Esophagus muscularis mucosa (tissue), 4 donors: ENCODE measurements around the gene GASK1A. TPM values are rescaled to one million over a fixed set of nuclear protein-coding genes. Genes with fewer than 3 reads are reported as not detected.
"Not testable (repeated sequence)": the region's sequence is repeated elsewhere in the genome, so short reads cannot be mapped to it uniquely, and the experiment has no call there.

Experiments used
- DNase-seq: peaks from one replicate; pipeline ENCODE4 v3.0.0-alpha.2; 2017; ENCODE audit errors: extremely low spot score
- H3K27ac ChIP-seq, 4 donors: fragments of 200-600 bp; sonication (generic); replicated peaks in 1 of 4; 1 replicate in 3 of 4; 2 replicates in 1 of 4; pipeline ENCODE4 v1.5.1; 2016 to 2019; ENCODE audit warnings: mild to moderate bottlenecking in 1 of 4
- H3K27me3 ChIP-seq, 4 donors: fragments of 200-600 bp; sonication (generic); one replicate each; pipeline versions ENCODE4 v1.5.1 to v1.6.0; 2016 to 2019
- H3K36me3 ChIP-seq, 4 donors: fragments of 200-600 bp; sonication (generic); one replicate each; pipeline ENCODE4 v1.5.1; 2016 to 2019
- H3K4me1 ChIP-seq, 4 donors: fragments of 200-600 bp; sonication (generic); one replicate each; pipeline ENCODE4 v1.5.1; 2016 to 2019
- H3K4me3 ChIP-seq, 4 donors: fragments of 200-600 bp; sonication (generic); 1 replicate in 2 of 4; 2 replicates in 2 of 4; pipeline ENCODE4 v1.5.1; 2016 to 2019; ENCODE audit warnings: mild to moderate bottlenecking in 4 of 4, moderate library complexity in 1 of 4
- H3K9me3 ChIP-seq, 4 donors: fragments of 200-600 bp; sonication (generic); 1 replicate in 3 of 4; 2 replicates in 1 of 4; pipeline ENCODE4 v1.5.1; 2016 to 2019
- EP300 ChIP-seq: sonication (generic); formaldehyde crosslinking; IDR thresholded peaks from one replicate; pipeline ENCODE4 v1.6.1; 2017; ENCODE audit warnings: antibody characterized with exemption
- POLR2A ChIP-seq: fragments of 450-650 bp; IDR thresholded peaks from one replicate; pipeline ENCODE4 v1.6.1; 2017; ENCODE audit warnings: antibody characterized with exemption, moderate library complexity, mild to moderate bottlenecking, low read depth
- POLR2AphosphoS5 ChIP-seq, 2 donors: sonication (generic); formaldehyde crosslinking; IDR thresholded peaks; one replicate each; pipeline ENCODE4 v1.6.1; 2017; ENCODE audit warnings: antibody characterized with exemption in 2 of 2
- WGBS: methylation state at CpG from one replicate; pipeline ENCODE4 v1.1.5; 2018; 5-methylcytosine and 5-hydroxymethylcytosine counted together
- intact Hi-C: fragments of 100-400 bp; cut with DNase I; formaldehyde crosslinking; loops from one replicate; pipeline ENCODE4 v1.15.1; 2023
- total RNA-seq, 4 donors: library from RNA; depleted of rRNA; stranded (reverse); fragments of >200 nt; gene quantifications; one replicate each; pipeline versions ENCODE4 v1.1.0 to v1.2.1, GENCODE V29; 2016
- TF ChIP-seq, protein P1 (sequence below), 3 experiments: fragments of 200-600 bp in 2 of 3; fragments of 450-650 bp in 1 of 3; sonication (generic) in 2 of 3; IDR thresholded peaks; one replicate each; pipeline ENCODE4 v1.5.1; 2017 to 2019; ENCODE audit warnings: antibody characterized with exemption in 3 of 3, mild to moderate bottlenecking in 2 of 3, moderate library complexity in 1 of 3

The GASK1A gene
- total RNA-seq, 4 donors from 2014 or later, result 10.2 to 22.1 (median 15.8) TPM

DNA sequence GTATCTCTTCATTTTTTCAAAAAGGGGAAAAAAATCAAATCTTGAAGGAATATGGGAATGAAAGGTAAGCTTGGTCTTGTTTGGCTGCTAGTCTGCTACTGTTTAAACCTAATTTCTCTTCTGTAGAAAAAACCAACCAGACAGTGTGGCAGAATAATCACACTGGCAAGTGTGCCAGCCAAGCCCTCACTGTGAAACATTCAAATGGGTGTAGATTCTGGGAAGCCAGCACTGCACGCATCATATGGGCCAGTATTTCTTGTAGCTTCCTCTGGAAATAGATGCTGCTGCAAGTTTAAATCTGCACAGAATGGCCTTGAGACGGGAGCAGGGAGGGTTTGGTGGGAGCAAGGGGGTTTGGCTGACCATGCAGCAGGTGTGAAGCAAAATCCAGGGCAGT is 64.7 kb downstream of the GASK1A start:
- intact Hi-C loops, result no loop called here
- no peak for DNase-seq
- no peak overlapping the region for H3K4me3 ChIP-seq
- H3K27ac ChIP-seq, result no peak overlapping the region
- no peaks in the 10 kb centered on the region for H3K36me3 ChIP-seq
- no peaks in the 10 kb centered on the region for H3K27me3 ChIP-seq
- peaks cover 0 to 21% (median 12%) of the 10 kb centered on the region in 4 donors for H3K9me3 ChIP-seq
- TF ChIP-seq, protein P1, sequence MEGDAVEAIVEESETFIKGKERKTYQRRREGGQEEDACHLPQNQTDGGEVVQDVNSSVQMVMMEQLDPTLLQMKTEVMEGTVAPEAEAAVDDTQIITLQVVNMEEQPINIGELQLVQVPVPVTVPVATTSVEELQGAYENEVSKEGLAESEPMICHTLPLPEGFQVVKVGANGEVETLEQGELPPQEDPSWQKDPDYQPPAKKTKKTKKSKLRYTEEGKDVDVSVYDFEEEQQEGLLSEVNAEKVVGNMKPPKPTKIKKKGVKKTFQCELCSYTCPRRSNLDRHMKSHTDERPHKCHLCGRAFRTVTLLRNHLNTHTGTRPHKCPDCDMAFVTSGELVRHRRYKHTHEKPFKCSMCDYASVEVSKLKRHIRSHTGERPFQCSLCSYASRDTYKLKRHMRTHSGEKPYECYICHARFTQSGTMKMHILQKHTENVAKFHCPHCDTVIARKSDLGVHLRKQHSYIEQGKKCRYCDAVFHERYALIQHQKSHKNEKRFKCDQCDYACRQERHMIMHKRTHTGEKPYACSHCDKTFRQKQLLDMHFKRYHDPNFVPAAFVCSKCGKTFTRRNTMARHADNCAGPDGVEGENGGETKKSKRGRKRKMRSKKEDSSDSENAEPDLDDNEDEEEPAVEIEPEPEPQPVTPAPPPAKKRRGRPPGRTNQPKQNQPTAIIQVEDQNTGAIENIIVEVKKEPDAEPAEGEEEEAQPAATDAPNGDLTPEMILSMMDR (IDR thresholded peaks at IDR 0.05), result no peak
- TF ChIP-seq POLR2A (no peak), POLR2AphosphoS5 (IDR thresholded peaks at IDR 0.05) (no peak), EP300 (no peak)
- WGBS, result 85% methylated on average over 2 of the region's 2 CpGs
- peaks cover 0 to 11% (median 9%) of the 10 kb centered on the region in 4 donors for H3K4me1 ChIP-seq

DNA sequence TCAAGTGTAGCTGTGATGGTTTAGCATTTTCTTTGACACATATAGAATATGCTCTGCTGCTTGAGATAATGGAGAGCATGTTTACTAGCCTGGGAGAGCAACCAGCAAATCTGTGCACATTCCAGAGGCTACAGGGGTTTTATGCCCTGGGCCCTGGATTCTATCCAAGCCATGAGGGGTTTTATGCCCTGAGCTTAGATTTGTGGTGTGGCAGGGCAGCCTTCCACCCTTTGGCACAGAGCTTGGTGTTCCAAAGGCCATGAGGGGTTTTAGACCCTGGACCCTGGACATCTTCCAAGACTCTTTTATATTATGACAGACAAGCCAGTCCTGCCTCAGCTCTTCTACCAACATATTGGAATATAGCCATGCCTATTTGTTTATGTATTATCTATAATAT is 66.0 kb downstream of the GASK1A start:
- peaks cover 0 to 30% (median 21%) of the 10 kb centered on the region in 4 donors for H3K9me3 ChIP-seq
- peaks cover 0 to 11% (median 9%) of the 10 kb centered on the region in 4 donors for H3K4me1 ChIP-seq
- intact Hi-C loops, H3K27ac ChIP-seq, H3K27me3 ChIP-seq, DNase-seq, H3K4me3 ChIP-seq, H3K36me3 ChIP-seq: not testable (repeated sequence)

DNA sequence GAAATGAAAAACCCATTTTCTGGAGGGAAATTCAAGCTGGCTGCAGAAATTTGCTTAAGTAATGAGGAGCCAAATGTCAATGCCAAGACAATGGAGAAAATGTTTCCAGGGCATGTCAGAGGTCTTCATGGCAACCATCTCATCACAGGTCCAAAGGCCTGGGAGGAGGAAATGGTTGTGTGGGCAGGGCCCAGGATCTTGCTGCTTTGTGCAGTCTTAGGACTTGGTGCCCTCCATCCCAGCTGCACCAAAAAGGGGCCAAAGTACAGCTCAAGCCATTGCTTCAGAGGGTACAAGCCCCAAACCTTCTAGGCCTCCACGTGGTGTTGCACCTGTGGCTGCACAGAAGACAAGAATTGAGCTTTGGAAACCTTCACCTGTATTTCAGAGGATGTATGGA is 67.5 kb downstream of the GASK1A start:
- Histone ChIP-seq H3K9me3 (peaks cover 0 to 45% (median 26%) of the 10 kb centered on the region in 4 donors), H3K4me3 (no peak overlapping the region), H3K4me1 (peaks cover 0 to 11% (median 9%) of the 10 kb centered on the region in 4 donors), H3K27ac (no peak overlapping the region), H3K27me3 (no peaks in the 10 kb centered on the region), H3K36me3 (no peaks in the 10 kb centered on the region)
- TF ChIP-seq EP300 (no peak), POLR2AphosphoS5 (IDR thresholded peaks at IDR 0.05) (no peak), POLR2A (no peak)
- TF ChIP-seq, protein P1 (IDR thresholded peaks at IDR 0.05), result no peak
- peak; percentile 10 for DNase-seq
- intact Hi-C loops, result no loop called here
- WGBS, result 56% methylated on average over 1 of the region's 1 CpG

DNA sequence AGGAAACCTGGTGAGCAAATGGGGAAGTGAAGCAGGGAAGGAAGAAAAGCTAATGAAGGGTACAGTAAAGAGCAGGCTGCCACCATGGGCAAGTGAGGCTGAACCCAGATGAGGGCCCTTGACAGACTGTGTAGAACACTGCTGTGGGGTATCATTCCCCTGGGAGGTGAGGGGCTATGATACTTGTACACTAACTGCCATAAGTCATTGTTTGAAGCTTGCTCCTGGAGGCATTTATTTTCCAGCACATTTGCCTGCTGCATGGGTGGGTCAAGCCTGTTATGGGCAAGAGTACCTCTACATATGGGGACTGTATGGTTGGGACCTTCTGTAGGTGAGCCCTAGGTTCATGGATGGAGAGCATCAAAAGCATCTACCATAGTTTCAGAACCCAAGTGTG is 69.4 kb downstream of the GASK1A start:
- intact Hi-C loops, result no loop called here
- Histone ChIP-seq H3K27me3 (no peaks in the 10 kb centered on the region), H3K4me3 (no peak overlapping the region), H3K36me3 (no peaks in the 10 kb centered on the region), H3K9me3 (peaks cover 0 to 51% (median 26%) of the 10 kb centered on the region in 4 donors), H3K27ac (no peak overlapping the region), H3K4me1 (peaks cover 0 to 3% (median under 1%) of the 10 kb centered on the region in 4 donors)
- peak; percentile 45 for DNase-seq
- no peak for TF ChIP-seq POLR2AphosphoS5 (IDR thresholded peaks at IDR 0.05)
- no peak for TF ChIP-seq EP300
- no peak for TF ChIP-seq POLR2A
- TF ChIP-seq, protein P1 (IDR thresholded peaks at IDR 0.05), result no peak

DNA sequence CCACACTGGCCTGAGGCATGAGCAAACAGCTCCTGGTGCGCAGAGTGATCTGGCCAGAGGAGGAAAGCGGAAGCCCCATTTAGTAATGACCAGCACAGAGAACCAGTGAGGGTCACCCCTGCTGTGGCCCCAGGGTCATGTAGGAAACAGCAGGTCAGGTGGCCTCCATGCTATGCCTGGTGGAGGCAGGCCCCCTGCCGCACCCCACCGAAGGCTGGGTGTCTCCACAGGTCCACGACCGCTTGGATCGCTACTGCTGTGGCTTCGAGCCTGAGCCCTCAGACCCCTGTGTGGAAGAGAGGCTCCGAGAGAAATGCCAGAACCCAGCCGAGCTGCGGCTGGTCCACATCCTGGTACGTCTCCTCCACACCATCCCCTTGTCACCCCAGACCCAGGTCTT is 74.2 kb downstream of the GASK1A start:
- Histone ChIP-seq H3K9me3 (peaks cover 0 to 38% (median 14%) of the 10 kb centered on the region in 4 donors), H3K4me3 (no peak overlapping the region), H3K27me3 (no peaks in the 10 kb centered on the region), H3K36me3 (no peaks in the 10 kb centered on the region), H3K27ac (no peak overlapping the region), H3K4me1 (peaks cover 0 to 5% (median 0%) of the 10 kb centered on the region in 4 donors)
- peak; percentile 7 for DNase-seq
- no peak for TF ChIP-seq POLR2A
- TF ChIP-seq EP300, result no peak
- TF ChIP-seq, protein P1 (IDR thresholded peaks at IDR 0.05), result no peak
- TF ChIP-seq POLR2AphosphoS5 (IDR thresholded peaks at IDR 0.05), result no peak
- 97% methylated on average over 12 of the region's 12 CpGs for WGBS
- intact Hi-C loops, result no loop called here
